ENCODE measurements around the gene AKAP12. TPM values are rescaled to one million over a fixed set of nuclear protein-coding genes. Genes with fewer than 3 reads are reported as not detected.
"Not testable (repeated sequence)": the region's sequence is repeated elsewhere in the genome, so short reads cannot be mapped to it uniquely, and the experiment has no call there.

Gene AKAP12
- total and polyA plus RNA-seq, 2 donors from 2014 or later, result 10.2 to 84.6 TPM

- no peak overlapping the region for H3K4me3 ChIP-seq (ENCODE audit: low read length in 3 of 3)
- H3K4me1 ChIP-seq (ENCODE audit: control insufficient read depth in 2 of 3, insufficient read depth in 2 of 3, low read depth in 1 of 3, low read length in 3 of 3), result no peaks in the 10 kb centered on the region
- no peak for TF ChIP-seq CTCF (IDR thresholded peaks at IDR 0.05; ENCODE audit: borderline replicate concordance, extremely low read depth, insufficient read depth)
- H3K9me3 ChIP-seq (ENCODE audit: control insufficient read depth in 2 of 3, insufficient read depth in 1 of 3, low read length in 3 of 3), result no peaks in the 10 kb centered on the region
- peaks cover 2 to 14% (median 5%) of the 10 kb centered on the region in 3 donors for H3K36me3 ChIP-seq (ENCODE audit: control insufficient read depth in 2 of 3, insufficient read depth in 3 of 3, low read length in 3 of 3)
- no peaks in the 10 kb centered on the region for H3K27me3 ChIP-seq (ENCODE audit: control insufficient read depth, insufficient read depth, low read length)
- no peak for FAIRE-seq
- no peak for DNase-seq
- H3K27ac ChIP-seq (ENCODE audit: low read depth in 2 of 2, low read length in 2 of 2), result no peak overlapping the region
- no peak overlapping the region for H3K9ac ChIP-seq (ENCODE audit: low read length in 3 of 3)
- intact Hi-C loops (cut with DNase I), result no loop called here
Observed at GRCh38 chr6:151351731-151352130, 112.0 kb downstream of the AKAP12 start.

GRCh38 chr6:151352410-151353396 lies 112.9 kb downstream of the AKAP12 start:
- H3K36me3 ChIP-seq (ENCODE audit: control insufficient read depth in 2 of 3, insufficient read depth in 3 of 3, low read length in 3 of 3), result peaks cover 2 to 14% (median 5%) of the 10 kb centered on the region in 3 donors
- H3K27ac ChIP-seq (ENCODE audit: low read depth in 2 of 2, low read length in 2 of 2), result no peak overlapping the region
- no peak overlapping the region for H3K9ac ChIP-seq (ENCODE audit: low read length in 3 of 3)
- no peak for TF ChIP-seq CTCF (IDR thresholded peaks at IDR 0.05; ENCODE audit: borderline replicate concordance, extremely low read depth, insufficient read depth)
- no peaks in the 10 kb centered on the region for H3K4me1 ChIP-seq (ENCODE audit: control insufficient read depth in 2 of 3, insufficient read depth in 2 of 3, low read depth in 1 of 3, low read length in 3 of 3)
- DNase-seq (peak in 2 of 5 donors; percentile 14 to 20), FAIRE-seq (no peak)
- no peaks in the 10 kb centered on the region for H3K27me3 ChIP-seq (ENCODE audit: control insufficient read depth, insufficient read depth, low read length)
- H3K9me3 ChIP-seq (ENCODE audit: control insufficient read depth in 2 of 3, insufficient read depth in 1 of 3, low read length in 3 of 3), result no peaks in the 10 kb centered on the region
- H3K4me3 ChIP-seq (ENCODE audit: low read length in 3 of 3), result no peak overlapping the region
- intact Hi-C loops (cut with DNase I), result no loop called here

- no peak for FAIRE-seq
- Histone ChIP-seq H3K27me3 (ENCODE audit: control insufficient read depth, insufficient read depth, low read length) (no peaks in the 10 kb centered on the region), H3K9ac (ENCODE audit: low read length in 3 of 3) (no peak overlapping the region), H3K9me3 (ENCODE audit: control insufficient read depth in 2 of 3, insufficient read depth in 1 of 3, low read length in 3 of 3) (no peaks in the 10 kb centered on the region), H3K4me3 (ENCODE audit: low read length in 3 of 3) (no peak overlapping the region), H3K27ac (ENCODE audit: low read depth in 2 of 2, low read length in 2 of 2) (no peak overlapping the region), H3K36me3 (ENCODE audit: control insufficient read depth in 2 of 3, insufficient read depth in 3 of 3, low read length in 3 of 3) (peaks cover 2 to 14% (median 5%) of the 10 kb centered on the region in 3 donors), H3K4me1 (ENCODE audit: control insufficient read depth in 2 of 3, insufficient read depth in 2 of 3, low read depth in 1 of 3, low read length in 3 of 3) (no peaks in the 10 kb centered on the region)
- no peak for TF ChIP-seq CTCF (IDR thresholded peaks at IDR 0.05; ENCODE audit: borderline replicate concordance, extremely low read depth, insufficient read depth)
- intact Hi-C loops (cut with DNase I), result no loop called here
- DNase-seq, result no peak
Observed at GRCh38 chr6:151353795-151354194, 114.0 kb downstream of the AKAP12 start.

- H3K4me3 ChIP-seq (ENCODE audit: low read length in 3 of 3); H3K27me3 ChIP-seq (ENCODE audit: control insufficient read depth, insufficient read depth, low read length); FAIRE-seq; H3K4me1 ChIP-seq (ENCODE audit: control insufficient read depth in 2 of 3, insufficient read depth in 2 of 3, low read depth in 1 of 3, low read length in 3 of 3); H3K27ac ChIP-seq (ENCODE audit: low read depth in 2 of 2, low read length in 2 of 2); intact Hi-C loops (cut with DNase I); H3K9ac ChIP-seq (ENCODE audit: low read length in 3 of 3); H3K36me3 ChIP-seq (ENCODE audit: control insufficient read depth in 2 of 3, insufficient read depth in 3 of 3, low read length in 3 of 3); DNase-seq; H3K9me3 ChIP-seq (ENCODE audit: control insufficient read depth in 2 of 3, insufficient read depth in 1 of 3, low read length in 3 of 3): not testable (repeated sequence)
Observed at GRCh38 chr6:151356983-151357382, 117.2 kb downstream of the AKAP12 start.

Data from kidney (tissue), 14 donors.